Mesodermal cell (in vitro differentiated cells): ENCODE measurements around the gene NREP.
A peak's percentile ranks its signal among the peaks of the same experiment; 100 is the strongest.

Experiments
- H3K27ac ChIP-seq: 2 replicates; pipeline ENCODE4 v1.7.0; 2013; ENCODE audit warnings: mild to moderate bottlenecking, low read depth, low read length, moderate library complexity; ENCODE audit not compliant: severe bottlenecking
- H3K36me3 ChIP-seq: 2 replicates; pipeline ENCODE4 v1.7.1; 2013; ENCODE audit warnings: mild to moderate bottlenecking, low read length, moderate library complexity; ENCODE audit not compliant: control insufficient read depth, insufficient read depth
- H3K4me1 ChIP-seq: one replicate; pipeline ENCODE4 v1.7.1; 2013; ENCODE audit warnings: mild to moderate bottlenecking, low read length; ENCODE audit not compliant: insufficient read depth, control insufficient read depth, poor library complexity, severe bottlenecking
- H3K4me3 ChIP-seq: 2 replicates; pipeline ENCODE4 v1.7.0; 2013; ENCODE audit warnings: low read length, control low read depth, mild to moderate bottlenecking; ENCODE audit not compliant: insufficient read depth, poor library complexity, severe bottlenecking; ENCODE audit errors: extremely low read depth
- H3K9me3 ChIP-seq: 2 replicates; pipeline ENCODE4 v1.7.1; 2013; ENCODE audit warnings: mild to moderate bottlenecking, low read length, moderate library complexity; ENCODE audit not compliant: control insufficient read depth
- WGBS, 2 experiments: methylation state at CpG; one replicate each; pipeline ENCODE4 v1.1.5; 2013; ENCODE audit warnings: missing lambda C conversion rate in 2 of 2; ENCODE audit not compliant: insufficient coverage in 2 of 2; 5-methylcytosine and 5-hydroxymethylcytosine counted together

Gene NREP

GRCh38 chr5:111697881-111698757, 58.9 kb downstream of the NREP start:
- Histone ChIP-seq H3K27ac (peak overlapping the region; percentile 45), H3K4me3 (no peak overlapping the region), H3K36me3 (no peaks in the 10 kb centered on the region), H3K9me3 (no peaks in the 10 kb centered on the region), H3K4me1 (peaks cover 13% of the 10 kb centered on the region)
- 85 to 100% methylated on average over 3 to 4 of the region's 6 CpGs for WGBS, 2 experiments

GRCh38 chr5:111697215-111697614, 59.8 kb downstream of the NREP start:
- Histone ChIP-seq H3K9me3 (no peaks in the 10 kb centered on the region), H3K27ac (no peak overlapping the region), H3K4me3 (no peak overlapping the region), H3K4me1 (peaks cover 13% of the 10 kb centered on the region), H3K36me3 (no peaks in the 10 kb centered on the region)
- 90 to 94% methylated on average over 4 to 5 of the region's 6 CpGs for WGBS, 2 experiments

- Histone ChIP-seq H3K4me1 (peaks cover 13% of the 10 kb centered on the region), H3K9me3 (no peaks in the 10 kb centered on the region), H3K36me3 (no peaks in the 10 kb centered on the region), H3K27ac (no peak overlapping the region), H3K4me3 (no peak overlapping the region)
- 100% methylated on average over 1 of the region's 1 CpG; no CpG with 5 or more reads in 1 of the 2 experiments for WGBS, 2 experiments
Measured at GRCh38 chr5:111695991-111696390, 61.0 kb downstream of the NREP start.

- Histone ChIP-seq H3K4me3 (no peak overlapping the region), H3K9me3 (no peaks in the 10 kb centered on the region), H3K4me1 (peaks cover 13% of the 10 kb centered on the region), H3K27ac (no peak overlapping the region), H3K36me3 (no peaks in the 10 kb centered on the region)
- no CpG with 5 or more reads among the region's 1 CpG for WGBS, 2 experiments
Measured at GRCh38 chr5:111694133-111694532, 62.9 kb downstream of the NREP start.

GRCh38 chr5:111691914-111692313, 65.1 kb downstream of the NREP start:
- Histone ChIP-seq H3K36me3 (no peaks in the 10 kb centered on the region), H3K4me1 (peaks cover 8% of the 10 kb centered on the region), H3K27ac (no peak overlapping the region), H3K4me3 (no peak overlapping the region), H3K9me3 (no peaks in the 10 kb centered on the region)
- WGBS, 2 experiments, result no CpG with 5 or more reads among the region's 2 CpGs

- no peak overlapping the region for H3K4me3 ChIP-seq
- peaks cover 8% of the 10 kb centered on the region for H3K4me1 ChIP-seq
- 80% methylated on average over 1 of the region's 3 CpGs; no CpG with 5 or more reads in 1 of the 2 experiments for WGBS, 2 experiments
- no peaks in the 10 kb centered on the region for H3K36me3 ChIP-seq
- no peaks in the 10 kb centered on the region for H3K9me3 ChIP-seq
- no peak overlapping the region for H3K27ac ChIP-seq
Measured at GRCh38 chr5:111691508-111691907, 65.5 kb downstream of the NREP start.

- no peaks in the 10 kb centered on the region for H3K36me3 ChIP-seq
Measured at GRCh38 chr5:111689357-111689935, 67.5 kb downstream of the NREP start.

GRCh38 chr5:111685969-111686368, 71.0 kb downstream of the NREP start:
- H3K36me3 ChIP-seq, result no peaks in the 10 kb centered on the region
- WGBS, 2 experiments, result 100% methylated on average over 3 of the region's 3 CpGs; no CpG with 5 or more reads in 1 of the 2 experiments
- no peak overlapping the region for H3K27ac ChIP-seq
- H3K4me3 ChIP-seq, result no peak overlapping the region
- no peaks in the 10 kb centered on the region for H3K4me1 ChIP-seq
- no peaks in the 10 kb centered on the region for H3K9me3 ChIP-seq

More at GRCh38 chr5:111689357-111689935, 67.5 kb downstream of the NREP start:
- Histone ChIP-seq H3K4me3 (no peak overlapping the region), H3K27ac (no peak overlapping the region), H3K4me1 (peaks cover 6% of the 10 kb centered on the region), H3K9me3 (no peaks in the 10 kb centered on the region)
- 91 to 92% methylated on average over 1 of the region's 1 CpG for whole genome bisulfite sequencing, 2 experiments

GRCh38 chr5:111682641-111683040, 74.4 kb downstream of the NREP start:
- Histone ChIP-seq H3K9me3 (no peaks in the 10 kb centered on the region), H3K27ac (no peak overlapping the region), H3K4me1 (no peaks in the 10 kb centered on the region), H3K4me3 (no peak overlapping the region), H3K36me3 (no peaks in the 10 kb centered on the region)
- WGBS, 2 experiments, result 93 to 97% methylated on average over 6 of the region's 6 CpGs

GRCh38 chr5:111682121-111682520, 74.9 kb downstream of the NREP start:
- WGBS, 2 experiments, result 94 to 98% methylated on average over 4 of the region's 6 CpGs
- Histone ChIP-seq H3K27ac (no peak overlapping the region), H3K4me1 (no peaks in the 10 kb centered on the region), H3K9me3 (no peaks in the 10 kb centered on the region), H3K36me3 (no peaks in the 10 kb centered on the region), H3K4me3 (no peak overlapping the region)
